ENCODE measurements around the gene HTRA1.
A peak's percentile ranks its signal among the peaks of the same experiment; 100 is the strongest.

Gene HTRA1

DNA sequence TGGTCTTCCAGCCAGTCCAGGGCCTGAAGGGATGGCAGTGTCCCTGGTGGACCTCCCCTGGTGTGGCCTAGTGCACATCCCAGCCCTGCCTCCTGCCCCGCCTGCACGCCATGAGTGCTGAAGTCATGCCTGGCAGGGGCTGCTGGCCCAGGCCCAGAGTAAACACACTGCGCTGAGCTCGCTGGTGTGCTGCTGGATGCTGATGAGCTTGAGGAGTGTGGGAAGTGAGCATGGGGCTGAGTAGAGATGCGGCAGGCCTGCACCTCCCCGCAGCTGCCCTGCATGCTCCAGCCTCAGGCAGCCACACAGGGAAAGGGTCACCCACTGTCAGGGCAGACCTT is 43.2 kb downstream of the HTRA1 start:
- ATAC-seq (no peak), DNase-seq (no peak)
- Mint-ChIP-seq H3K4me3 (no peak overlapping the region), H3K4me1 (no peaks in the 10 kb centered on the region), H3K27ac (no peak overlapping the region), H3K9me3 (no peaks in the 10 kb centered on the region), H3K36me3 (ENCODE audit: low read depth) (no peaks in the 10 kb centered on the region), H3K27me3 (no peaks in the 10 kb centered on the region)

DNA sequence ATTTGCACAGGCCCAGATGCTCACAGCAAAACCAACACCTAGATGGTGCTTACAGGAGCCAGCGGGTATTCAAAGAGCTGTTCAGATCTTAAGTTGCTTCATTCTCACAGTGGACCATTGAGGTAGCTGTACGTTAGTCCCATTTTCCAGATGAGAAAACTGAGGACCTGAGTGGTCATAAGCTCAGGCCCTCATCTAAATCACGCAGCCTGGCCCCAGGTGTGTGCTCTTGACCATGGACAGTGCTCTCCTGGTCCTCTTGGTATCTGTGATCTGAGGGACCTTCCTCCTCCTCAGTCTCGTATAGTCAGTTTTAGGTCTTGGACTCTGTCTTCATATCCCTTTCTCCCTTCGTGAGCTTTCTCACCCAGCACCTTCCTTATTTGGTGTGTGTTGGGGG is 43.7 kb downstream of the HTRA1 start:
- no peak for ATAC-seq
- no peak overlapping the region for H3K27ac Mint-ChIP-seq

DNA sequence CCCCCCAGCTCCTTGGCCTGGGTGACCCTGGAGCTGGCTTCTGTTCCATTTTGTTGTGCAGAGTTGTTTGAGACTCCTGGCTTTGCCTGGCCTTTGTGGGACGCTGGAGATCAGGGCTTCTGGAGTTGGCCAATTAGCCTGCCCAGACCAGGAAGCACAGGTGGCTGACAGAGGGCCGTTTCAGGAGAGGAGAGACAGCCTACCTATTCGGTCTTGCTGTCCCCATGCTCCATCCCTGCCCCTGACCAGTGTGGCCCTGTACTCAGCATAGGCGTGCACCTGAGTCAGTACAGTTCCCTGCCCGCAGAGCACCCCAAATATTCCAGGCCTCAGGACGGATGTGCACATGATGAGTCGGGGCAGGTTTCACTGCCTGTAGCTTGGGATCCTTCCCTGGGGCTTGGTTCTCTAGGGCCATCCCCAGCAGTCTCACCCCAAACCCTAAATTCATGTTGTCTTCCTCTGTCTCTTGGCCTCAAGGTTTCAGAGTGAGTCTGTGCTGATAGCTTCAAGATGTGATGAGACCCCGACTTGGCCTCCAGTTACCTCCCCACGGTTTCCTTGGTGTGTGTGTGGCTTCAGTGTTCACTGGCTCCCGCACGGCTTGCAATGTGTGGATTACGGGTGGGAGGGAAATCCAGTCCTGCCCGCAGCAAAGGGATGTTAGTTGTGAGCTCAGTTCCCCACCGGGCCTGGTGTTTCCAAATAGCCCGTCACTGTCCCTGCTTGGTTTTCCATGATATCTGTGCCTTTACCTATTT is 44.7 kb downstream of the HTRA1 start:
- Mint-ChIP-seq H3K9me3 (no peaks in the 10 kb centered on the region), H3K27me3 (no peaks in the 10 kb centered on the region), H3K4me3 (no peak overlapping the region), H3K27ac (no peak overlapping the region), H3K36me3 (ENCODE audit: low read depth) (no peaks in the 10 kb centered on the region), H3K4me1 (no peaks in the 10 kb centered on the region)
- DNase-seq (no peak), ATAC-seq (no peak)

More for the DNA sequence above, 43.7 kb downstream of the HTRA1 start:
- Mint-ChIP-seq H3K27me3 (no peaks in the 10 kb centered on the region), H3K4me3 (no peak overlapping the region), H3K36me3 (ENCODE audit: low read depth) (no peaks in the 10 kb centered on the region), H3K9me3 (no peaks in the 10 kb centered on the region), H3K4me1 (no peaks in the 10 kb centered on the region)
- DNase-seq = no peak

DNA sequence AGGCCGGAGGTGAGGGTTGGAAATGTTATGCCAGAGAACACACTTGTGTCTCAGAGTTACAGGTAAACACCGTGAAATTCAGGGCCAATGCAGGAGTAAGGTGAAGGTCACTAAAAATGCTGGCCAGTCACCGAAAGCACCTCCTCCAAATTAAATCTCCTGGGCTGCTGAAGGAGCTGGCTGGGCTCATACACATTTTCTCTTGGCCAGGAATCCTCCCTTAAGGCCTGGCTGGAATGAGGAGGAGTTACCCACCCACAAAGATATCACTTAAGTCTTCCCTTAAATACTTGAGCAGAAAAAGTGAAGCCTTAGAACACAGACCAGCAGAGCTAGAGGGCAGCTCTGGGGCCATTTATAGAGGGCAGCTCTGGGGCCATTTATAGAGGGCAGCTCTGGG is 46.3 kb downstream of the HTRA1 start:
- Mint-ChIP-seq H3K27me3 (no peaks in the 10 kb centered on the region), H3K36me3 (ENCODE audit: low read depth) (no peaks in the 10 kb centered on the region), H3K27ac (no peak overlapping the region), H3K4me3 (no peak overlapping the region), H3K9me3 (no peaks in the 10 kb centered on the region), H3K4me1 (no peaks in the 10 kb centered on the region)
- DNase-seq = no peak
- ATAC-seq = no peak

DNA sequence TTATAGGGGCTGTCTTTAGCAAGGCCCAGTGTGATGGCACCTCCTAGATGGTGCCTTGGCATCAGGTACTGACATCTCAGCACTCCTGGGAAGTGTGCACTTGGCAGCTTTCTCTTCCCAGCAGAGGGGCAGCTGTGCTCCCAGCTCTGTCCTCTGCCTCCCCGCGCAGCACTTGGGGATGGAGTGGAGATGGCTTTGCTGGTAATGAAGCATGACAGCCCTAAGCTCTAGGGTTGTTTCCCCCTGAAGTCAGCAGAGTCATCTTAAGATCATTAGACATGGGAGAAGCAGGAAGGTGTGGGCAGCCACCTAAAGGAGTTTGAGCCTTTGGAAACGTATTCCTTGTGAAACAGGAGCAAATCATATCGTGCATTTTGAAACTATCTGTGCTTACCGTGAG is 46.7 kb downstream of the HTRA1 start:
- DNase-seq = no peak
- no peak overlapping the region for H3K27ac Mint-ChIP-seq
- no peak overlapping the region for H3K4me3 Mint-ChIP-seq
- ATAC-seq = no peak
- no peaks in the 10 kb centered on the region for H3K9me3 Mint-ChIP-seq
- peaks cover 3% of the 10 kb centered on the region for H3K4me1 Mint-ChIP-seq
- H3K27me3 Mint-ChIP-seq = no peaks in the 10 kb centered on the region
- no peaks in the 10 kb centered on the region for H3K36me3 Mint-ChIP-seq (ENCODE audit: low read depth)

DNA sequence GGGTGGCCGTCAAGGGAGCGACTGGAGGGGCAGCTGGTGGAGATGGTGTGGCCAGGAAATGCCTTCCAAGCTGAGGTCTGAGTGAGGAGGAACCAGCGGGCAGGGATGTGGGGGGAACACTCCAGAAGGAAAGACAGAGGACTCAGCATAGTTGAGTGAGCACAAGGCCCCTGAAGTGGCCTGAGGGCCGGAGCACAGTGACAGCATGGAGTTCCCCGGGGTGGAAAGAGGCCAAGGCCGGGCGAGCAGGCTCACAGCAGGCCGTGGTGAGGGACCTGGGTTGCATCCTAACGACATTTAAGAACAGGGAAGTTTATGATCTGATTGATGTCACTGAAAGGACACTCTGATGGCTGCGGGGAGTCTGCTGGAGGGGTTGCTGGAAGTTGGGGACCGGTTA is 48.0 kb downstream of the HTRA1 start:
- ATAC-seq (no peak), DNase-seq (no peak)
- Mint-ChIP-seq H3K27ac (no peak overlapping the region), H3K4me1 (peaks cover 6% of the 10 kb centered on the region), H3K4me3 (no peak overlapping the region), H3K9me3 (no peaks in the 10 kb centered on the region), H3K36me3 (ENCODE audit: low read depth) (no peaks in the 10 kb centered on the region), H3K27me3 (peaks cover 1% of the 10 kb centered on the region)

DNA sequence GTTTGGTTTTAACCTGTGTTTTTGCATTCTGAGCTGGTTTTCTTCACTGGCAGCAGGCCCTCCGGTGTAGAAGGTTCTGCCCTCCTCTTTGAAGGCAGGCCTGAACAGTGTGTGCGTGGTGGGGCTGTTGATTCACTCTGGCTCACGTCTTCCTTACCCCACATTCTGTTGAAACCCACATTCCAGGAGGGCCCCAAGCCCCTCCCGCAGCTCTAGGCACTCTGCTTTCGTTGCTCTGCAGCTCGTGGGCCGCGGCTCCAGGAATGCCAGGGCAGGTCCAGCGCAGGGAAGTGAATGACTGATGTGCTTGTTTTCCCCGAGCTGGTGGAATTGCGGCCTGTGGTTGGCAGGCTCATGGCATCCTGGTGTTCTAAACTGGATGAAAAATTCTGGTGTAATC is 49.0 kb downstream of the HTRA1 start:
- no peak for ATAC-seq
- H3K4me1 Mint-ChIP-seq = peaks cover 11% of the 10 kb centered on the region
- H3K36me3 Mint-ChIP-seq (ENCODE audit: low read depth) = no peaks in the 10 kb centered on the region
- H3K27ac Mint-ChIP-seq = no peak overlapping the region
- H3K27me3 Mint-ChIP-seq = peaks cover 4% of the 10 kb centered on the region
- DNase-seq = no peak
- no peaks in the 10 kb centered on the region for H3K9me3 Mint-ChIP-seq
- no peak overlapping the region for H3K4me3 Mint-ChIP-seq

DNA sequence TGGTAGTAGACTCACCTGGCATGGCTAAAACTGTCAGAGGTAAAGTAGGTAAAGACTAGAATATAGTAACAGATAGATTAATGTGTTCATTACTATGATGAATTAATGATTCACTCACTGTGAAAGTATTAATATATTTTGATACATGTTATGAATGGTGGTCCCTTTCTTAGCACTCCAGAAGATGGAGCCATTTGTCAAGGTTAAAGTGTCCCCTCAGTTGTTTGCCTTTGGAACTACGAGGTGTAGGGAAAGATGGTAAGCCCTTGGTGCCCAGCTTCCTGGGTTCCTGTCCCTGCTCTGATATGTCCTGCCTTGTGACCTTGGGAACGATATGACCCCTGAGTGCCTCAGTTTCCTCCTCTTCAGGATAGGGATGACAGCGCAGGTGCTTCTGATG is 49.4 kb downstream of the HTRA1 start:
- ATAC-seq (no peak), DNase-seq (no peak)
- no peaks in the 10 kb centered on the region for H3K36me3 Mint-ChIP-seq (ENCODE audit: low read depth)
- H3K9me3 Mint-ChIP-seq = no peaks in the 10 kb centered on the region
- H3K27me3 Mint-ChIP-seq = peaks cover 4% of the 10 kb centered on the region
- peaks cover 15% of the 10 kb centered on the region for H3K4me1 Mint-ChIP-seq
- no peak overlapping the region for H3K27ac Mint-ChIP-seq
- H3K4me3 Mint-ChIP-seq = no peak overlapping the region

DNA sequence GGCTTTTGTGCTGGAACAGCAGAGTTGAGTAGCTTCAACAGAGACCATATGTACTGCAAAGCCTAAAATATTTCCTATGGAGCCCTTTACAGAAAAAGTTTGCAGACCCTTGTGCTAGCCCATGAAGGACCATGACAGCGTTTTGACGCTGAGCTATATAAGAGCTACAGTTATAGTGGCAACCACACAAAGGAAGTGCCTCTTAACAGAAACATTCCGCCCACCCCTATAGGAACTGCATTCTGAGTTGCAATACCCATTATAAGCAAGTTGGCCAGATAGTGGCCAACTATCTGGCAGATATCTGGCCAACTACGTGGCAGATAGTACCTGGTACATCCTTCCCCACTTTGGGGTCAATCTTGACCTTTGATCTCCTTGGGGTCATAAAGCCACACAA is 51.7 kb downstream of the HTRA1 start:
- H3K27me3 Mint-ChIP-seq = peaks cover 4% of the 10 kb centered on the region
- DNase-seq = no peak
- ATAC-seq = no peak
- H3K4me3 Mint-ChIP-seq = no peak overlapping the region
- no peak overlapping the region for H3K27ac Mint-ChIP-seq
- no peaks in the 10 kb centered on the region for H3K36me3 Mint-ChIP-seq (ENCODE audit: low read depth)
- H3K4me1 Mint-ChIP-seq = peaks cover 26% of the 10 kb centered on the region
- H3K9me3 Mint-ChIP-seq = no peaks in the 10 kb centered on the region

DNA sequence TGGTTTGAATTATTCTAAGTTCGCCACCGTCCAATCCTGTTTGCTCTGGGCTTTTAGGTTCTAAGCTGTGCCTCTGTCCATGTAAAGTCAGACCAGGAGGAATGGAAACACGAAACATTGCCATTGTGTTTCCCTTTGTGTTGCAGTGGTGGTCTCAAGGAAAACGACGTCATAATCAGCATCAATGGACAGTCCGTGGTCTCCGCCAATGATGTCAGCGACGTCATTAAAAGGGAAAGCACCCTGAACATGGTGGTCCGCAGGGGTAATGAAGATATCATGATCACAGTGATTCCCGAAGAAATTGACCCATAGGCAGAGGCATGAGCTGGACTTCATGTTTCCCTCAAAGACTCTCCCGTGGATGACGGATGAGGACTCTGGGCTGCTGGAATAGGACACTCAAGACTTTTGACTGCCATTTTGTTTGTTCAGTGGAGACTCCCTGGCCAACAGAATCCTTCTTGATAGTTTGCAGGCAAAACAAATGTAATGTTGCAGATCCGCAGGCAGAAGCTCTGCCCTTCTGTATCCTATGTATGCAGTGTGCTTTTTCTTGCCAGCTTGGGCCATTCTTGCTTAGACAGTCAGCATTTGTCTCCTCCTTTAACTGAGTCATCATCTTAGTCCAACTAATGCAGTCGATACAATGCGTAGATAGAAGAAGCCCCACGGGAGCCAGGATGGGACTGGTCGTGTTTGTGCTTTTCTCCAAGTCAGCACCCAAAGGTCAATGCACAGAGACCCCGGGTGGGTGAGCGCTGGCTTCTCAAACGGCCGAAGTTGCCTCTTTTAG is 52.9 kb downstream of the HTRA1 start:
- peaks cover 7% of the 10 kb centered on the region for H3K27me3 Mint-ChIP-seq
- DNase-seq = no peak
- no peak overlapping the region for H3K4me3 Mint-ChIP-seq
- H3K9me3 Mint-ChIP-seq = no peaks in the 10 kb centered on the region
- no peaks in the 10 kb centered on the region for H3K36me3 Mint-ChIP-seq (ENCODE audit: low read depth)
- H3K27ac Mint-ChIP-seq = no peak overlapping the region
- H3K4me1 Mint-ChIP-seq = peaks cover 26% of the 10 kb centered on the region
- no peak for ATAC-seq

DNA sequence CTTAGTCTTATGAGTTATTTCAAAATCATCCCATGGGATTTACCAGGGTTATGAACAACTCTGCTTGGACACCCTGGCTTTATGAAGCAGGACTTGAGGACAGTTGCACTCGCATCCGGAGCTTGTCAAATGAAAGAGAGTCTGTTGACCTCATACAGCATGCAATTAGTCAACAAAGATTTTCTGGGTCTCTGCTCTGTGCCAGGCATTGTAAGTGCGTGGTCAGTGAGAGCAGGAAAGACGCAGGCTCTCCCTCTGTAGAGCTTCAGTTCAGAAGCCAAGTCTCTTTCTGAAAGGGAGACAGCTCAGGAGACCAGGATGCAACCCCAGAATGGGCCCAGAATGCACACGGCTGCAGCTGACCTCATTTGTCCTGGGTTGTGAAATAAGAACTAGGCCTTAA is 53.7 kb downstream of the HTRA1 start:
- Mint-ChIP-seq H3K27me3 (peaks cover 7% of the 10 kb centered on the region), H3K4me3 (no peak overlapping the region), H3K27ac (no peak overlapping the region), H3K4me1 (peaks cover 26% of the 10 kb centered on the region), H3K36me3 (ENCODE audit: low read depth) (no peaks in the 10 kb centered on the region), H3K9me3 (no peaks in the 10 kb centered on the region)
- ATAC-seq = no peak
- DNase-seq = no peak

DNA sequence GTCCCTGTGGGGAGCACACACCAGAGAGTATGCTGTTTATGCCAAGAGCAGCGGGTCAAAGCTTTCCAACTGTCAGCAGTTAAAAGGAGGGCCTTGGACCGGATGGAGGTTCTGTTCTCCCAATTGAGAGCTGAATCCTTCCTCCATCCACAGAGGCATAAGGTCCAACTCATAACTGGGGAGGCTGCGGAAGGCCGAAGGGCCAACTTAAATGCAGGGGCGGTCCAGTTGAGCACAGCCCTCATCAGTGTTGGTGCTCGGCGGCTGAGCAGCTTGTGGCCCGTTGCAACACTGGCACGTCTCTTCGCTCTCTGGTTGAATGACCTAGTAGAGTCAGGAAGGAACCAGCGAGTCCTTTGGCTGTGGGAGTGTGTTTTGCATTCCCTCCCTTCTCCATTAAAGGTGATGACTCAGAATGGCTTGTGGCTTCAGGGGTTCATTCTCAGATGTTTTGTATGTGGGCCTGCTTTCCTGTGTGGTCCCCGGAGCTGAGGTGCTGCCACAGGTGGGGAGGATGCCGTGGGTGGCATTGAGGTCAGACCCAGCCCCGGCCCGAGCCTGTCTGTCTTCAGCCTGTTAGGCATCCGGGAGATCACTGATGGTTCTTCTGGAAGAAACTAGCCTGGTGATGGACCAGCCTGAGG is 54.4 kb downstream of the HTRA1 start:
- Mint-ChIP-seq H3K9me3 (no peaks in the 10 kb centered on the region), H3K36me3 (ENCODE audit: low read depth) (no peaks in the 10 kb centered on the region), H3K27ac (peak overlapping the region; percentile 37), H3K27me3 (peaks cover 7% of the 10 kb centered on the region), H3K4me3 (peak overlapping the region; percentile 9), H3K4me1 (peaks cover 28% of the 10 kb centered on the region)
- ATAC-seq = peak; percentile 83
- DNase-seq = peak; percentile 69

DNA sequence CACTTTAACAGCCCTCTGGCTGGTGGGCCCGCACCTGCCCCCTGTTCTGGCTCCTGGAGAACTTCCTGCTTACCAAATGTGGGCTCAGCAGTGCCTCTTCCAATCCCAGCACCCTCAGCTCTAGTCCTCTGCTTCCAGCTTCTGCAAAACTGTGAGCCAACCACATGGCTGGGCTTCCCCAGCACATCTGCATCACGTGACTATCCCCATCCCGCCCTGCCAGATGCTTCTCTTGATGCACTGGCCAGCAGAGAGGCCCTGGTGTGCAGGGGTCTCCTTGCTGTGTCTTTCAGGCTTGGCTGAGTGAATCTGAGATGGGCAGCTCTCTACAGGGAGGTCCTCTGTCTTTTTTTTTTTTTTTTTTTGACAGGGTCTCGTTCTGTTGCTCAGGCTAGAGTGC is 55.4 kb downstream of the HTRA1 start:
- H3K4me3 Mint-ChIP-seq = no peak overlapping the region
- H3K36me3 Mint-ChIP-seq (ENCODE audit: low read depth) = no peaks in the 10 kb centered on the region
- ATAC-seq = no peak
- no peaks in the 10 kb centered on the region for H3K9me3 Mint-ChIP-seq
- no peak for DNase-seq
- peaks cover 30% of the 10 kb centered on the region for H3K4me1 Mint-ChIP-seq
- peaks cover 7% of the 10 kb centered on the region for H3K27me3 Mint-ChIP-seq
- no peak overlapping the region for H3K27ac Mint-ChIP-seq

DNA sequence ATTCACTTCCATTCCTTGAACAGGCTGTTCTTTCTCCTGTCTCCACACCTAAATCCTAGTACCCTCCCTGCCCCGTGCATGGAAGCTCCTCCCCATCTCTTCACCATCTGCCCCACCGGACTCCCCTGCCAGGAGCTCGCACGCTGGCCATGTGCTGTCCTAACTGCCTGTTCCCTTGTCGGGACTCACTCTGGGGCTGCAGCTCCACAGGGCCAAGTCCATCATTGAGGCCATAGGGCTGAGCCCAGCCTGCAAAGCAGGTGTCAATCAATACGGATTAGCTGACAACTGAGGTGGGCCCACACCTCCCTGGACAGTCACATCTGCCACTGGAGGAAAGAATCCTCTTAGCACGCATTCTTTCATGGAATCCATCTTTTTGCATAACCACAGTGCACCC is 57.8 kb downstream of the HTRA1 start:
- peaks cover 9% of the 10 kb centered on the region for H3K27me3 Mint-ChIP-seq
- peaks cover 24% of the 10 kb centered on the region for H3K4me1 Mint-ChIP-seq
- no peak for DNase-seq

DNA sequence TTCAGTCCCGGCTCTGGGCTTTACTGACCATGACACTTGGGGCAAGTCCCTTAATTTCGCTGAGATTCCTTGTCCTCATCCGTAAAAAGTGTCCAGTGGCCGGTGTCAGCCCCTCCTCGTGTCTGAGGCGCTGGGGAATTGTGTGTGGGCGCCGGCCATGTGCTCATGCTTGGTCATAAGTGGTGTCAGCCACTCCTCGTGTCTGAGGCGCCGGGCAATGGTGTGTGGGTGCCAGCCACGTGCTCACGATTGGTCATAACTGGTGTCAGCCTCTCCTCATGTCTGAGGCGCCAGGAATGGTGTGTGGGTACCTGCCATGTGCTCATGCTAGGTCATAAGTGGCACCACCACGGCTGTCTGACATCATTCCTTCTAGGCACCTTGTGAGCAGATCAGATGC is 58.5 kb downstream of the HTRA1 start:
- Mint-ChIP-seq H3K27me3 (peaks cover 8% of the 10 kb centered on the region), H3K27ac (no peak overlapping the region), H3K4me1 (peaks cover 24% of the 10 kb centered on the region), H3K9me3 (no peaks in the 10 kb centered on the region), H3K4me3 (no peak overlapping the region), H3K36me3 (ENCODE audit: low read depth) (no peaks in the 10 kb centered on the region)
- no peak for DNase-seq
- no peak for ATAC-seq

More for the DNA sequence above, 57.8 kb downstream of the HTRA1 start:
- Mint-ChIP-seq H3K4me3 (no peak overlapping the region), H3K27ac (no peak overlapping the region), H3K36me3 (ENCODE audit: low read depth) (no peaks in the 10 kb centered on the region), H3K9me3 (no peaks in the 10 kb centered on the region)
- ATAC-seq = no peak

All from activated naive CD8-positive, alpha-beta T cell treated with anti-CD3 and anti-CD28 coated beads, Interleukin-2, amount 50 U/mL, for 24 hours (primary cell).